HEK293 (cell line): Measurements from ENCODE around the gene MON2.
A peak's percentile ranks its signal among the peaks of the same experiment; 100 is the strongest.

ENCODE experiments used
- CTCF ChIA-PET: fragments of 350-600 bp; formaldehyde crosslinking; extraction: SDS; loops from one replicate; lab custom pipeline; 2021; ENCODE audit warnings: antibody characterized with exemption; lab: Yijun Ruan, JAX
- POLR2A ChIA-PET: fragments of 300-600 bp; formaldehyde crosslinking; extraction: SDS; loops from one replicate; lab custom pipeline; 2020; ENCODE audit warnings: antibody characterized with exemption, inconsistent platforms; lab: Yijun Ruan, JAX
- H3K27ac ChIP-seq: fragments of 200-500 bp; sonication (Bioruptor generic); 2 replicates; pipeline ENCODE4 v1.5.1; 2014; ENCODE audit warnings: low read depth, low read length, control low read depth, inconsistent platforms; ENCODE audit errors: extremely low read depth
- H3K36me3 ChIP-seq, 2 experiments: fragments of 200-500 bp in 1 of 2; sonication (Bioruptor generic) in 1 of 2; 1 replicate in 1 of 2; 2 replicates in 1 of 2; pipeline ENCODE4 v1.5.1; 2014 to 2017; ENCODE audit warnings: inconsistent platforms in 2 of 2, low read length in 2 of 2; ENCODE audit not compliant: control insufficient read depth in 2 of 2, insufficient read depth in 1 of 2
- H3K4me1 ChIP-seq: fragments of 200-500 bp; sonication (Bioruptor generic); 2 replicates; pipeline ENCODE4 v1.5.1; 2014; ENCODE audit warnings: mild to moderate bottlenecking, low read length, inconsistent platforms; ENCODE audit not compliant: control insufficient read depth, insufficient read depth
- H3K4me3 ChIP-seq: 2 replicates; pipeline ENCODE4 v1.5.1; 2011; ENCODE audit warnings: low read depth, mild to moderate bottlenecking, control low read depth, low read length, moderate library complexity
- H3K9me3 ChIP-seq: fragments of 200-500 bp; sonication (Bioruptor generic); 2 replicates; pipeline ENCODE4 v1.5.1; 2014; ENCODE audit warnings: low read depth, low read length, inconsistent platforms; ENCODE audit not compliant: control insufficient read depth, insufficient read depth
- BCL11B ChIP-seq: fragments of 450-650 bp; formaldehyde crosslinking; IDR thresholded peaks from 2 replicates; pipeline ENCODE4 v1.5.1; 2016; ENCODE audit warnings: low read depth, missing biosample characterization, missing genetic modification characterization
- INSM2 ChIP-seq: fragments of 450-650 bp; formaldehyde crosslinking; IDR thresholded peaks from 2 replicates; pipeline ENCODE4 v1.5.1; 2016; ENCODE audit warnings: missing biosample characterization, missing genetic modification characterization
- SP3 ChIP-seq: fragments of 450-650 bp; formaldehyde crosslinking; IDR thresholded peaks from 2 replicates; pipeline ENCODE4 v1.5.1; 2016; ENCODE audit warnings: missing biosample characterization, missing genetic modification characterization
- TRIM28 ChIP-seq: IDR thresholded peaks from 2 replicates; pipeline ENCODE4 v1.6.1; 2011; ENCODE audit warnings: low read length, control low read depth, borderline replicate concordance
- YY1 ChIP-seq: fragments of 450-650 bp; formaldehyde crosslinking; IDR thresholded peaks from 2 replicates; pipeline ENCODE4 v1.5.1; 2018; ENCODE audit warnings: missing biosample characterization, missing genetic modification characterization
- YY2 ChIP-seq: fragments of 450-650 bp; formaldehyde crosslinking; IDR thresholded peaks from 2 replicates; pipeline ENCODE4 v1.5.1; 2016; ENCODE audit warnings: missing biosample characterization, missing genetic modification characterization
- ZBTB10 ChIP-seq: fragments of 450-650 bp; formaldehyde crosslinking; IDR thresholded peaks from 2 replicates; pipeline ENCODE4 v1.5.1; 2016; ENCODE audit warnings: missing biosample characterization, missing genetic modification characterization
- ZBTB49 ChIP-seq: fragments of 450-650 bp; formaldehyde crosslinking; IDR thresholded peaks from 2 replicates; pipeline ENCODE4 v1.5.1; 2016; ENCODE audit warnings: missing biosample characterization, missing genetic modification characterization, low read depth
- ZBTB8A ChIP-seq: fragments of 450-650 bp; formaldehyde crosslinking; IDR thresholded peaks from 2 replicates; pipeline ENCODE4 v1.5.1; 2016; ENCODE audit warnings: missing biosample characterization, missing genetic modification characterization
- ZFP3 ChIP-seq: fragments of 450-650 bp; formaldehyde crosslinking; IDR thresholded peaks from 2 replicates; pipeline ENCODE4 v1.5.1; 2016; ENCODE audit warnings: low read depth, missing biosample characterization, missing genetic modification characterization
- ZFP69B ChIP-seq: fragments of 450-650 bp; formaldehyde crosslinking; IDR thresholded peaks from 2 replicates; pipeline ENCODE4 v1.5.1; 2016; ENCODE audit warnings: missing biosample characterization, missing genetic modification characterization
- ZIC2 ChIP-seq: fragments of 450-650 bp; formaldehyde crosslinking; IDR thresholded peaks from 2 replicates; pipeline ENCODE4 v1.5.1; 2016; ENCODE audit warnings: missing biosample characterization, missing genetic modification characterization
- ZNF16 ChIP-seq: fragments of 450-650 bp; formaldehyde crosslinking; IDR thresholded peaks from 2 replicates; pipeline ENCODE4 v1.5.1; 2016; ENCODE audit warnings: low read depth, missing biosample characterization, missing genetic modification characterization
- ZNF292 ChIP-seq: fragments of 450-650 bp; formaldehyde crosslinking; IDR thresholded peaks from 2 replicates; pipeline ENCODE4 v1.5.1; 2016; ENCODE audit warnings: low read depth, missing biosample characterization, missing genetic modification characterization, borderline replicate concordance
- ZNF324 ChIP-seq: fragments of 450-650 bp; formaldehyde crosslinking; IDR thresholded peaks from 2 replicates; pipeline ENCODE4 v1.5.1; 2016; ENCODE audit warnings: missing biosample characterization, missing genetic modification characterization
- ZNF335 ChIP-seq: fragments of 450-650 bp; formaldehyde crosslinking; conservative IDR thresholded peaks from 2 replicates; pipeline ENCODE4 v1.5.1; 2016; ENCODE audit warnings: missing biosample characterization, missing genetic modification characterization
- ZNF37A ChIP-seq: fragments of 450-650 bp; IDR thresholded peaks from 2 replicates; pipeline ENCODE4 v1.5.1; 2018; ENCODE audit warnings: missing biosample characterization, missing genetic modification characterization
- ZNF416 ChIP-seq: fragments of 450-650 bp; formaldehyde crosslinking; IDR thresholded peaks from 2 replicates; pipeline ENCODE4 v1.5.1; 2016; ENCODE audit warnings: missing biosample characterization, missing genetic modification characterization
- ZNF501 ChIP-seq: fragments of 450-650 bp; formaldehyde crosslinking; IDR thresholded peaks from 2 replicates; pipeline ENCODE4 v1.5.1; 2016; ENCODE audit warnings: missing biosample characterization, missing genetic modification characterization
- ZNF549 ChIP-seq: fragments of 450-650 bp; IDR thresholded peaks from 2 replicates; pipeline ENCODE4 v1.5.1; 2018; ENCODE audit warnings: missing biosample characterization, missing genetic modification characterization, mild to moderate bottlenecking, inconsistent platforms, moderate library complexity
- ZNF580 ChIP-seq: fragments of 450-650 bp; formaldehyde crosslinking; IDR thresholded peaks from 2 replicates; pipeline ENCODE4 v1.5.1; 2016; ENCODE audit warnings: missing biosample characterization, missing genetic modification characterization
- ZNF585B ChIP-seq: fragments of 450-650 bp; formaldehyde crosslinking; IDR thresholded peaks from 2 replicates; pipeline ENCODE4 v1.5.1; 2016; ENCODE audit warnings: missing biosample characterization, missing genetic modification characterization
- ZNF624 ChIP-seq: fragments of 450-650 bp; formaldehyde crosslinking; IDR thresholded peaks from 2 replicates; pipeline ENCODE4 v1.5.1; 2017; ENCODE audit warnings: missing biosample characterization, missing genetic modification characterization
- ZNF654 ChIP-seq: fragments of 450-650 bp; formaldehyde crosslinking; IDR thresholded peaks from 2 replicates; pipeline ENCODE4 v1.5.1; 2016; ENCODE audit warnings: low read depth, missing biosample characterization, missing genetic modification characterization
- ZNF701 ChIP-seq: fragments of 450-650 bp; formaldehyde crosslinking; IDR thresholded peaks from 2 replicates; pipeline ENCODE4 v1.5.1; 2016; ENCODE audit warnings: missing biosample characterization, missing genetic modification characterization
- ZNF776 ChIP-seq: fragments of 450-650 bp; formaldehyde crosslinking; IDR thresholded peaks from 2 replicates; pipeline ENCODE4 v1.5.0; 2017; ENCODE audit warnings: missing biosample characterization, missing genetic modification characterization, borderline replicate concordance
- ZNF785 ChIP-seq: fragments of 450-650 bp; formaldehyde crosslinking; IDR thresholded peaks from 2 replicates; pipeline ENCODE4 v1.5.1; 2016; ENCODE audit warnings: missing biosample characterization, missing genetic modification characterization
- ZXDB ChIP-seq: fragments of 450-650 bp; formaldehyde crosslinking; IDR thresholded peaks from 2 replicates; pipeline ENCODE4 v1.5.1; 2016; ENCODE audit warnings: missing biosample characterization, missing genetic modification characterization

The MON2 gene

GRCh38 chr12:62519043-62519442 lies 52.4 kb downstream of the MON2 start:
- Histone ChIP-seq H3K27ac (no peak overlapping the region), H3K9me3 (no peaks in the 10 kb centered on the region), H3K4me1 (no peaks in the 10 kb centered on the region)
- POLR2A ChIA-PET = no interaction called here
- TF ChIP-seq ZBTB10 (no peak), ZNF624 (no peak), BCL11B (tag by site-specific recombination) (no peak), YY2 (no peak), ZNF37A (tag by site-specific recombination) (no peak), YY1 (tag by site-specific recombination) (no peak), ZNF785 (tag by site-specific recombination) (no peak), ZIC2 (tag by site-specific recombination) (no peak), ZNF416 (tag by site-specific recombination) (no peak), ZNF701 (tag by site-specific recombination) (no peak), ZNF501 (tag by site-specific recombination) (no peak), ZFP3 (no peak), ZNF335 (no peak)
- TF ChIP-seq, all 188 proteins: peak for 0
- CTCF ChIA-PET = interaction anchor here (1.2 kb wide), 1 partner anchor 63 kb away, joined by 4 read pairs; no protein-coding TSS in a partner anchor
- H3K4me3 ChIP-seq = no peak overlapping the region
- H3K36me3 ChIP-seq = no peaks in the 10 kb centered on the region; a peak in 2 of 3 replicates

GRCh38 chr12:62520361-62520760 lies 53.7 kb downstream of the MON2 start:
- H3K9me3 ChIP-seq = no peaks in the 10 kb centered on the region
- no peak overlapping the region for H3K4me3 ChIP-seq
- no peak overlapping the region for H3K27ac ChIP-seq
- H3K36me3 ChIP-seq = no peaks in the 10 kb centered on the region; a peak in 2 of 3 replicates
- ChIA-PET CTCF (interaction anchor here (1.2 kb wide), 1 partner anchor 62 kb away, joined by 4 read pairs; no protein-coding TSS in a partner anchor), POLR2A (no interaction called here)
- H3K4me1 ChIP-seq = no peaks in the 10 kb centered on the region
- TF ChIP-seq ZNF580 (tag by site-specific recombination) = no peak
- TF ChIP-seq TRIM28 = no peak
- TF ChIP-seq ZBTB8A (tag by site-specific recombination) = no peak

- peaks cover 2 to 7% of the 10 kb centered on the region in 2 experiments for H3K36me3 ChIP-seq
- H3K4me1 ChIP-seq = no peaks in the 10 kb centered on the region
- ChIA-PET POLR2A (no interaction called here), CTCF (interaction anchor here (0.7 to 0.9 kb wide), 3 partner anchors 36 to 270 kb away, joined by 3 read pairs; no protein-coding TSS in a partner anchor)
- no peak overlapping the region for H3K4me3 ChIP-seq
- H3K9me3 ChIP-seq = no peaks in the 10 kb centered on the region
- H3K27ac ChIP-seq = no peak overlapping the region
- TF ChIP-seq ZNF16 (no peak), TRIM28 (no peak), ZFP69B (no peak), ZNF292 (tag by site-specific recombination) (no peak), ZNF335 (no peak), ZNF776 (no peak), ZNF324 (no peak), ZXDB (tag by site-specific recombination) (no peak), ZNF585B (tag by site-specific recombination) (no peak), ZNF654 (peak; percentile 32; the same call in 1 of the 2 replicates), INSM2 (no peak), ZBTB49 (no peak), ZNF549 (tag by site-specific recombination) (no peak), SP3 (no peak)
These were observed 56.4 kb downstream of the MON2 start for GRCh38 chr12:62522984-62523383.
